ENCODE data around the gene NOS1. TPM values are rescaled to one million over a fixed set of nuclear protein-coding genes. Genes with fewer than 3 reads are reported as not detected.
A peak's percentile ranks its signal among the peaks of the same experiment; 100 is the strongest.

NOS1 gene
- total and polyA plus RNA-seq, 10 donors = 0.03 to 0.22 (median 0.04) TPM; not detected in 6

DNA sequence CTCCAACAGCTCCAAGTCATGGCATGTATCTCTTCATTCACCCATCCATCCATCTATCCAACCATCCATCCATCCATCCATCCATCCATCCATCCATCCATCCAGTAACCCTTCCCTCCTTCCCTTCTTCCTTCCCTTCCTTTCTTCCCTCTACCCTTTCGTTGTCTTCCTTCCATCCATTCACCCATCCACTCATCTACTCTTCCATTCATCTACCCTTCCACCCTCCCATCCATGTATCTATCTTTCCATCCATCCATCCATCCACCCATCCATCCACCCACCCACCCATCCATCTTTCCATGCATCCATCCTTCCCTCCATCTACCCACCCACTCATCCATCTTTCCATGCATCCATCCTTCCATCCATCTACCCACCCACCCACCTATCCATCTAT, 117.9 kb downstream of the NOS1 start:
- Histone ChIP-seq H3K4me1 (no peaks in the 10 kb centered on the region), H3K27me3 (replicated peaks in 1 of 7) (peaks cover 0 to 7% (median 0%) of the 10 kb centered on the region in 7 donors), H3K9me3 (peaks cover 0 to 14% (median 0%) of the 10 kb centered on the region in 8 donors), H3K36me3 (no peaks in the 10 kb centered on the region), H3K4me3 (no peak overlapping the region), H3K27ac (no peak overlapping the region)
- WGBS, 5 donors = 66 to 92% (median 80%) methylated on average over 1 of the region's 1 CpG
- TF ChIP-seq POLR2A (IDR thresholded peaks at IDR 0.05) (no peak), POLR2AphosphoS5 (IDR thresholded peaks at IDR 0.05) (no peak)
- TF ChIP-seq, protein P1, sequence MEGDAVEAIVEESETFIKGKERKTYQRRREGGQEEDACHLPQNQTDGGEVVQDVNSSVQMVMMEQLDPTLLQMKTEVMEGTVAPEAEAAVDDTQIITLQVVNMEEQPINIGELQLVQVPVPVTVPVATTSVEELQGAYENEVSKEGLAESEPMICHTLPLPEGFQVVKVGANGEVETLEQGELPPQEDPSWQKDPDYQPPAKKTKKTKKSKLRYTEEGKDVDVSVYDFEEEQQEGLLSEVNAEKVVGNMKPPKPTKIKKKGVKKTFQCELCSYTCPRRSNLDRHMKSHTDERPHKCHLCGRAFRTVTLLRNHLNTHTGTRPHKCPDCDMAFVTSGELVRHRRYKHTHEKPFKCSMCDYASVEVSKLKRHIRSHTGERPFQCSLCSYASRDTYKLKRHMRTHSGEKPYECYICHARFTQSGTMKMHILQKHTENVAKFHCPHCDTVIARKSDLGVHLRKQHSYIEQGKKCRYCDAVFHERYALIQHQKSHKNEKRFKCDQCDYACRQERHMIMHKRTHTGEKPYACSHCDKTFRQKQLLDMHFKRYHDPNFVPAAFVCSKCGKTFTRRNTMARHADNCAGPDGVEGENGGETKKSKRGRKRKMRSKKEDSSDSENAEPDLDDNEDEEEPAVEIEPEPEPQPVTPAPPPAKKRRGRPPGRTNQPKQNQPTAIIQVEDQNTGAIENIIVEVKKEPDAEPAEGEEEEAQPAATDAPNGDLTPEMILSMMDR (IDR thresholded peaks at IDR 0.05 in 8 of 11, conservative IDR thresholded peaks at IDR 0.05 in 3 of 11) = no peak
- intact Hi-C loops (cut with DNase I; ENCODE audit: low total_unique reads) = no loop called here
- no peak for DNase-seq

DNA sequence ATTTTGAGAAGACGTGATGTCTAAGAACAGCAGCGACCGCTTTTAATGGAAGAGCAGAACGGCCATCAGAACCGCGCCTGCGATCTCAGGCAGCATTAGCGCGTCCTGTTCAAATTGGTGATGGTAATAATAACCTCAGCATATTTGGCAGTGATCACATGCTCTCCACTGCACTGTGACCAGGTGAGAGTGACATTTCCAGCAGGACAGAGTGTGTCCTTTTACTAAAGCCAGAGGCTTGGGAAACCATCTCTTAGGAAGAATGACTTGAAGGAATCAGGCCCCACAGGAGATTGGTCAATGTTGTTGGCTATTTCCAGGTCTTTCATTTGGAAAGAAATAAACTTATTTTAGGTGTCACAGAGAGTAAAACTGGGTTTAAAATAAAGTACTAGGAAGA, 119.7 kb downstream of the NOS1 start:
- 92 to 96% (median 95%) methylated on average over 9 of the region's 9 CpGs for WGBS, 5 donors
- intact Hi-C loops (cut with DNase I; ENCODE audit: low total_unique reads) = no loop called here
- peaks cover 0 to under 1% (median 0%) of the 10 kb centered on the region in 8 donors for H3K9me3 ChIP-seq
- no peak for DNase-seq
- no peak for TF ChIP-seq POLR2A (IDR thresholded peaks at IDR 0.05)
- TF ChIP-seq, protein P1 (IDR thresholded peaks at IDR 0.05 in 8 of 11, conservative IDR thresholded peaks at IDR 0.05 in 3 of 11) = no peak
- no peak for TF ChIP-seq POLR2AphosphoS5 (IDR thresholded peaks at IDR 0.05)
- no peak overlapping the region for H3K27ac ChIP-seq
- H3K4me3 ChIP-seq = no peak overlapping the region
- no peaks in the 10 kb centered on the region for H3K4me1 ChIP-seq
- H3K27me3 ChIP-seq (replicated peaks in 1 of 7) = peaks cover 0 to 10% (median 2%) of the 10 kb centered on the region in 7 donors
- H3K36me3 ChIP-seq = no peaks in the 10 kb centered on the region

DNA sequence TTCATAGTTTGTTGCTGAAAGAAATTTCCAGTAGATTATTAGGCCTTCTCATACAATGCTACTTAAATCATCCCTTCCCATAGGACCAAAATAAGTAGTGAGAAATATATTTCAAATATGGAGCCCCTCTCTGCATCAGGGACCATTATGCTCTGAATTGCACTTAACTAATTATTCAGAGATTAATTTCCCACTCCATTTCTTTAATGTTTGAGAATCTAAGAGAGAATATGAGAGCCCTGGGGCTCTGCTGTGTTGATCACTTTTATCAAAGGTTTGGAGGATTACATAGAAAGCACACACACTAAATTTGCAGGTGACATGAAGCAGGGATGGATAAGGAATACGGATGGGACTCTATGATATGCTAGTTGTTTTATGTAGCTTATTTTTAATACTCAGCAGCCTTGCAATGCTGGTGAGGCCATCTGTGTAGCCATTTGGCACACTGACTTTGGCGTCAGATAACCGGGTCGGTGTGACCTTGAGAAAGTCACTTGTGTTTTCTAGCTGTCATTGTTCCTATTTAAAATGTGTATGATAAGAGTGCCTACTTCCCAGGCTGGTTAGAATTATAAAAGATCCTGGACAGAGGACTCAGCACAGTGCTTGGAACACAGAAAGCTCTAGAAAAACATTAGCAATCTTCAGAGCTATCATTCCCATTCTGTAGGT, 121.2 kb downstream of the NOS1 start:
- Histone ChIP-seq H3K27ac (no peak overlapping the region), H3K36me3 (no peaks in the 10 kb centered on the region), H3K9me3 (no peaks in the 10 kb centered on the region), H3K4me3 (no peak overlapping the region), H3K4me1 (no peaks in the 10 kb centered on the region), H3K27me3 (replicated peaks in 1 of 7) (peaks cover 0 to 25% (median 9%) of the 10 kb centered on the region in 7 donors)
- TF ChIP-seq POLR2A (IDR thresholded peaks at IDR 0.05) = no peak
- TF ChIP-seq, protein P1 (IDR thresholded peaks at IDR 0.05 in 8 of 11, conservative IDR thresholded peaks at IDR 0.05 in 3 of 11) = no peak
- no peak for TF ChIP-seq POLR2AphosphoS5 (IDR thresholded peaks at IDR 0.05)
- intact Hi-C loops (cut with DNase I; ENCODE audit: low total_unique reads) = no loop called here
- WGBS, 5 donors = 67 to 84% (median 70%) methylated on average over 4 of the region's 4 CpGs
- no peak for DNase-seq

DNA sequence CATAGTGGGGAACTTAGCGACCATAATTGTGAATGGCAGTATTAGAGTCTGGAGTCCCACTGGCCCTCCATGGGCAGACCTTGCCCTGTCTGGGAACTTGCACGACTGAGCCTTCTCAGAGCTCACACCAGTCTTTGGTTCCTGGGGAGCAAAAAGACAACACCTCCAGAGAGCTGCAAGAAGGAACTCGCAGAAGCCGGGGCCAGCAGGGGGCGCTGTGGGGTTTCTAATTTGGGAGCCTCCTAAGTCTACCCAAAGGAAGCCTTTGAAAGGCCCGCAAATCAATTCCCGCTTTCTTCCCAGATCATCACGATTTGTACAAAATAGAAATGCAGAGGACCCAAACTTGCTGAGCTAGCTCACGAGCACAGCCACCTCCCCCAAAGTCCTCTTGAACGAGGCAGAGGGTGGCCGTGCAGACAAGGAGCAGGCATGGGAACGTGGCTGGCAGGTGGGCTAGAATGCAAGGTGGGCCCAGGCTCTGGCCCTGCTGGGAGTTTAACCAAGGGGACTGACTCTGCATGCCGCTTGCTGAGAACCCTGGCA, 124.9 kb downstream of the NOS1 start:
- TF ChIP-seq, protein P1 (IDR thresholded peaks at IDR 0.05 in 8 of 11, conservative IDR thresholded peaks at IDR 0.05 in 3 of 11) = peak in 9 of 11 experiments; percentile 24 to 74 (median 63)
- no peak for TF ChIP-seq POLR2AphosphoS5 (IDR thresholded peaks at IDR 0.05)
- intact Hi-C loops (cut with DNase I; ENCODE audit: low total_unique reads) = no loop called here
- WGBS, 5 donors = 7 to 12% (median 10%) methylated on average over 13 of the region's 13 CpGs
- Histone ChIP-seq H3K4me3 (no peak overlapping the region), H3K4me1 (no peaks in the 10 kb centered on the region), H3K36me3 (no peaks in the 10 kb centered on the region), H3K27me3 (replicated peaks in 1 of 7) (peaks cover 0 to 59% (median 9%) of the 10 kb centered on the region in 7 donors), H3K27ac (no peak overlapping the region), H3K9me3 (no peaks in the 10 kb centered on the region)
- DNase-seq = peak; percentile 88
